Coronary artery (tissue), 2 donors: ENCODE data around the gene FAM168A.
A peak's percentile ranks its signal among the peaks of the same experiment; 100 is the strongest.

Experiments
- DNase-seq: peaks from one replicate; pipeline ENCODE4 v3.0.0-alpha.2; 2017; ENCODE audit warnings: low spot score
- H3K27ac ChIP-seq, 2 donors: fragments of 200-600 bp; sonication (generic); one replicate each; pipeline ENCODE4 v1.5.1; 2016 to 2019
- H3K4me3 ChIP-seq: fragments of 200-600 bp; sonication (generic); 2 replicates; pipeline ENCODE4 v1.5.1; 2016; ENCODE audit warnings: mild to moderate bottlenecking, moderate library complexity
- CTCF ChIP-seq: fragments of 200-600 bp; sonication (generic); IDR thresholded peaks from one replicate; pipeline ENCODE4 v1.5.1; 2019; ENCODE audit warnings: antibody characterized with exemption

Gene FAM168A

GRCh38 chr11:73393479-73394415, 204.2 kb downstream of the FAM168A start:
- Histone ChIP-seq H3K27ac (no peak overlapping the region), H3K4me3 (no peak overlapping the region)
- TF ChIP-seq CTCF, result peak; percentile 66
- DNase-seq, result no peak

- H3K27ac ChIP-seq, result no peak overlapping the region
- H3K4me3 ChIP-seq, result no peak overlapping the region
- no peak for DNase-seq
- TF ChIP-seq CTCF, result no peak
Measured at GRCh38 chr11:73393011-73393380, 204.9 kb downstream of the FAM168A start.

GRCh38 chr11:73392108-73393010, 205.6 kb downstream of the FAM168A start:
- no peak for TF ChIP-seq CTCF
- DNase-seq, result no peak
- Histone ChIP-seq H3K4me3 (no peak overlapping the region), H3K27ac (no peak overlapping the region)

GRCh38 chr11:73391665-73392064, 206.2 kb downstream of the FAM168A start:
- Histone ChIP-seq H3K27ac (no peak overlapping the region), H3K4me3 (no peak overlapping the region)
- TF ChIP-seq CTCF, result no peak
- no peak for DNase-seq

GRCh38 chr11:73390601-73391565, 207.0 kb downstream of the FAM168A start:
- no peak for TF ChIP-seq CTCF
- Histone ChIP-seq H3K27ac (no peak overlapping the region), H3K4me3 (no peak overlapping the region)
- DNase-seq, result no peak

GRCh38 chr11:73389916-73390315, 208.0 kb downstream of the FAM168A start:
- no peak overlapping the region for H3K4me3 ChIP-seq
- no peak overlapping the region for H3K27ac ChIP-seq
- DNase-seq, result no peak
- no peak for TF ChIP-seq CTCF
